ENCODE data around the gene ADAMTSL2. TPM values are rescaled to one million over a fixed set of nuclear protein-coding genes. Genes with fewer than 3 reads are reported as not detected.

The ADAMTSL2 gene
- total RNA-seq, 4 donors from 2014 or later: 0.64 to 2.4 (median 1.5) TPM

GRCh38 chr9:133574771-133575170, 40.3 kb downstream of the ADAMTSL2 start:
- H3K36me3 ChIP-seq: no peaks in the 10 kb centered on the region
- H3K9me3 ChIP-seq: no peaks in the 10 kb centered on the region
- H3K27me3 ChIP-seq: peaks cover 16% of the 10 kb centered on the region
- no peak overlapping the region for H3K27ac ChIP-seq
- in situ Hi-C loops (cut with MboI; ENCODE audit: low pct_ligation_motif_present in 1 of 4, low pct_unique_long_range_greater_than_20kb in 1 of 4, low sequenced_read_pairs in 3 of 4) (no loop called here), intact Hi-C loops (cut with DNase I; ENCODE audit: low total_unique reads) (no loop called here)
- no peak for DNase-seq
- H3K4me1 ChIP-seq: peaks cover 0 to 18% (median 4%) of the 10 kb centered on the region in 4 donors
- no peak for TF ChIP-seq POLR2AphosphoS5 (IDR thresholded peaks at IDR 0.05)
- WGBS, 2 donors (ENCODE audit: low coverage in 1 of 2): 80% methylated on average over 17 of the region's 17 CpGs; no CpG with 5 or more reads in 1 of the 2 donors
- H3K4me3 ChIP-seq: no peak overlapping the region

GRCh38 chr9:133575186-133576030, 40.9 kb downstream of the ADAMTSL2 start:
- no peak for TF ChIP-seq EP300 (IDR thresholded peaks at IDR 0.05; ENCODE audit: low read depth)
- TF ChIP-seq POLR2A (IDR thresholded peaks at IDR 0.05): no peak
- TF ChIP-seq CTCF (IDR thresholded peaks at IDR 0.05): no peak
- no peak for TF ChIP-seq POLR2AphosphoS5 (IDR thresholded peaks at IDR 0.05)
- peaks cover 0 to 18% (median 4%) of the 10 kb centered on the region in 4 donors for H3K4me1 ChIP-seq
- intact Hi-C loops (cut with DNase I; ENCODE audit: low total_unique reads) (no loop called here), in situ Hi-C loops (cut with MboI; ENCODE audit: low pct_ligation_motif_present in 1 of 4, low pct_unique_long_range_greater_than_20kb in 1 of 4, low sequenced_read_pairs in 3 of 4) (no loop called here)
- WGBS, 2 donors (ENCODE audit: low coverage in 1 of 2): 85% methylated on average over 28 of the region's 32 CpGs; no CpG with 5 or more reads in 1 of the 2 donors
- H3K27ac ChIP-seq: no peak overlapping the region
- no peak for DNase-seq
- peaks cover 16% of the 10 kb centered on the region for H3K27me3 ChIP-seq
- no peaks in the 10 kb centered on the region for H3K36me3 ChIP-seq
- no peaks in the 10 kb centered on the region for H3K9me3 ChIP-seq
- no peak overlapping the region for H3K4me3 ChIP-seq

- H3K27ac ChIP-seq: no peak overlapping the region
- TF ChIP-seq CTCF (IDR thresholded peaks at IDR 0.05): no peak
- TF ChIP-seq POLR2AphosphoS5 (IDR thresholded peaks at IDR 0.05): no peak
- no peak for TF ChIP-seq POLR2A (IDR thresholded peaks at IDR 0.05)
- no peak for TF ChIP-seq EP300 (IDR thresholded peaks at IDR 0.05; ENCODE audit: low read depth)
Observed at GRCh38 chr9:133576031-133576874, 41.7 kb downstream of the ADAMTSL2 start.

GRCh38 chr9:133576875-133577736, 42.6 kb downstream of the ADAMTSL2 start:
- intact Hi-C loops (cut with DNase I; ENCODE audit: low total_unique reads): no loop called here
- no peak for DNase-seq
- TF ChIP-seq EP300 (IDR thresholded peaks at IDR 0.05; ENCODE audit: low read depth) (no peak), POLR2AphosphoS5 (IDR thresholded peaks at IDR 0.05) (no peak), CTCF (IDR thresholded peaks at IDR 0.05) (no peak), POLR2A (IDR thresholded peaks at IDR 0.05) (no peak)
- in situ Hi-C loops (cut with MboI; ENCODE audit: low pct_ligation_motif_present in 1 of 4, low pct_unique_long_range_greater_than_20kb in 1 of 4, low sequenced_read_pairs in 3 of 4): no loop called here
- H3K4me3 ChIP-seq: no peak overlapping the region
- no peaks in the 10 kb centered on the region for H3K36me3 ChIP-seq
- WGBS, 2 donors (ENCODE audit: low coverage in 1 of 2): 41 to 42% methylated on average over 12 to 34 of the region's 34 CpGs
- H3K4me1 ChIP-seq: peaks cover 0 to 22% (median 4%) of the 10 kb centered on the region in 4 donors
- no peaks in the 10 kb centered on the region for H3K9me3 ChIP-seq
- peaks cover 16% of the 10 kb centered on the region for H3K27me3 ChIP-seq
- no peak overlapping the region for H3K27ac ChIP-seq

More at GRCh38 chr9:133576031-133576874, 41.7 kb downstream of the ADAMTSL2 start:
- 69 to 100% methylated on average over 1 to 22 of the region's 23 CpGs for WGBS, 2 donors (ENCODE audit: low coverage in 1 of 2)
- in situ Hi-C loops (cut with MboI; ENCODE audit: low pct_ligation_motif_present in 1 of 4, low pct_unique_long_range_greater_than_20kb in 1 of 4, low sequenced_read_pairs in 3 of 4) (no loop called here), intact Hi-C loops (cut with DNase I; ENCODE audit: low total_unique reads) (no loop called here)
- DNase-seq: no peak
- Histone ChIP-seq H3K9me3 (no peaks in the 10 kb centered on the region), H3K36me3 (no peaks in the 10 kb centered on the region), H3K4me3 (no peak overlapping the region), H3K27me3 (peaks cover 16% of the 10 kb centered on the region), H3K4me1 (peaks cover 0 to 18% (median 4%) of the 10 kb centered on the region in 4 donors)
